Peyer's patch (tissue), 4 donors: Measurements from ENCODE around the gene TBCD. TPM values are rescaled to one million over a fixed set of nuclear protein-coding genes. Genes with fewer than 3 reads are reported as not detected.

Experiments
- DNase-seq, 3 donors: peaks; one replicate each; pipeline ENCODE4 v3.0.0-alpha.2; 2017 to 2019
- H3K27ac ChIP-seq, 4 donors: fragments of 200-600 bp; sonication (generic); one replicate each; pipeline ENCODE4 v1.5.1; 2016 to 2019
- H3K27me3 ChIP-seq, 2 donors: fragments of 200-600 bp; sonication (generic); one replicate each; pipeline ENCODE4 v1.5.1; 2019
- H3K36me3 ChIP-seq, 3 donors: fragments of 200-600 bp; sonication (generic); one replicate each; pipeline ENCODE4 v1.5.1; 2016 to 2019
- H3K4me1 ChIP-seq, 4 donors: fragments of 200-600 bp; sonication (generic); one replicate each; pipeline ENCODE4 v1.5.1; 2016 to 2019
- H3K4me3 ChIP-seq, 4 donors: fragments of 200-600 bp; sonication (generic); 1 replicate in 3 of 4; 2 replicates in 1 of 4; pipeline ENCODE4 v1.5.1; 2016 to 2019; ENCODE audit warnings: mild to moderate bottlenecking in 1 of 4
- H3K9me3 ChIP-seq, 4 donors: fragments of 200-600 bp; sonication (generic); one replicate each; pipeline ENCODE4 v1.5.1; 2016 to 2019; ENCODE audit warnings: mild to moderate bottlenecking in 1 of 4
- CTCF ChIP-seq, 6 experiments: fragments of 450-650 bp in 4 of 6; fragments of 200-600 bp in 2 of 6; sonication (generic) in 1 of 6; IDR thresholded peaks; one replicate each; pipeline ENCODE4 v1.5.1; 2017 to 2019; ENCODE audit warnings: antibody characterized with exemption in 6 of 6, mild to moderate bottlenecking in 3 of 6, moderate library complexity in 1 of 6
- POLR2A ChIP-seq, 2 donors: fragments of 450-650 bp; IDR thresholded peaks; one replicate each; pipeline ENCODE4 v1.5.1; 2017; ENCODE audit warnings: antibody characterized with exemption in 2 of 2, mild to moderate bottlenecking in 2 of 2, moderate library complexity in 2 of 2
- total RNA-seq, 4 donors: library from RNA; depleted of rRNA; stranded (reverse); fragments of >200 nt; gene quantifications; one replicate each; pipeline ENCODE4 v1.1.0, GENCODE V29; 2016

TBCD gene
- total RNA-seq, 4 donors from 2014 or later: 58.7 to 130 (median 74.8) TPM

- H3K36me3 ChIP-seq: peaks cover 0 to 19% (median 0%) of the 10 kb centered on the region in 3 donors
- H3K4me1 ChIP-seq: peaks cover 3 to 24% (median 10%) of the 10 kb centered on the region in 4 donors
- H3K4me3 ChIP-seq: no peak overlapping the region
- TF ChIP-seq POLR2A (IDR thresholded peaks at IDR 0.05) (no peak), CTCF (IDR thresholded peaks at IDR 0.05) (no peak)
- no peak for DNase-seq
- no peaks in the 10 kb centered on the region for H3K27me3 ChIP-seq
- H3K9me3 ChIP-seq: no peaks in the 10 kb centered on the region
- H3K27ac ChIP-seq: no peak overlapping the region
These were observed 121.7 kb downstream of the TBCD start for GRCh38 chr17:82873521-82873920.

- H3K27ac ChIP-seq: no peak overlapping the region
- no peak overlapping the region for H3K4me3 ChIP-seq
- H3K36me3 ChIP-seq: peaks cover 0 to 19% (median 0%) of the 10 kb centered on the region in 3 donors
- no peaks in the 10 kb centered on the region for H3K9me3 ChIP-seq
- peaks cover 3 to 24% (median 13%) of the 10 kb centered on the region in 4 donors for H3K4me1 ChIP-seq
- no peak for DNase-seq
- TF ChIP-seq POLR2A (IDR thresholded peaks at IDR 0.05): no peak
- no peak for TF ChIP-seq CTCF (IDR thresholded peaks at IDR 0.05)
- H3K27me3 ChIP-seq: no peaks in the 10 kb centered on the region
These were observed 122.4 kb downstream of the TBCD start for GRCh38 chr17:82874011-82874835.

- H3K4me1 ChIP-seq: peaks cover 3 to 22% (median 15%) of the 10 kb centered on the region in 4 donors
- no peak for DNase-seq
- no peaks in the 10 kb centered on the region for H3K9me3 ChIP-seq
- TF ChIP-seq CTCF (IDR thresholded peaks at IDR 0.05) (no peak), POLR2A (IDR thresholded peaks at IDR 0.05) (no peak)
- no peaks in the 10 kb centered on the region for H3K27me3 ChIP-seq
- H3K27ac ChIP-seq: no peak overlapping the region
- H3K36me3 ChIP-seq: peaks cover 0 to 17% (median 0%) of the 10 kb centered on the region in 3 donors
- no peak overlapping the region for H3K4me3 ChIP-seq
These were observed 123.6 kb downstream of the TBCD start for GRCh38 chr17:82875407-82875856.

- H3K27ac ChIP-seq: peak overlapping the region in 2 of 4 donors; percentile 14 to 65
- no peak for DNase-seq
- H3K4me1 ChIP-seq: peaks cover 3 to 18% (median 15%) of the 10 kb centered on the region in 4 donors
- H3K9me3 ChIP-seq: no peaks in the 10 kb centered on the region
- TF ChIP-seq POLR2A (IDR thresholded peaks at IDR 0.05) (no peak), CTCF (IDR thresholded peaks at IDR 0.05) (no peak)
- H3K4me3 ChIP-seq: no peak overlapping the region
- H3K27me3 ChIP-seq: no peaks in the 10 kb centered on the region
- H3K36me3 ChIP-seq: peaks cover 0 to 9% (median 0%) of the 10 kb centered on the region in 3 donors
These were observed 124.3 kb downstream of the TBCD start for GRCh38 chr17:82876149-82876548.

DNA sequence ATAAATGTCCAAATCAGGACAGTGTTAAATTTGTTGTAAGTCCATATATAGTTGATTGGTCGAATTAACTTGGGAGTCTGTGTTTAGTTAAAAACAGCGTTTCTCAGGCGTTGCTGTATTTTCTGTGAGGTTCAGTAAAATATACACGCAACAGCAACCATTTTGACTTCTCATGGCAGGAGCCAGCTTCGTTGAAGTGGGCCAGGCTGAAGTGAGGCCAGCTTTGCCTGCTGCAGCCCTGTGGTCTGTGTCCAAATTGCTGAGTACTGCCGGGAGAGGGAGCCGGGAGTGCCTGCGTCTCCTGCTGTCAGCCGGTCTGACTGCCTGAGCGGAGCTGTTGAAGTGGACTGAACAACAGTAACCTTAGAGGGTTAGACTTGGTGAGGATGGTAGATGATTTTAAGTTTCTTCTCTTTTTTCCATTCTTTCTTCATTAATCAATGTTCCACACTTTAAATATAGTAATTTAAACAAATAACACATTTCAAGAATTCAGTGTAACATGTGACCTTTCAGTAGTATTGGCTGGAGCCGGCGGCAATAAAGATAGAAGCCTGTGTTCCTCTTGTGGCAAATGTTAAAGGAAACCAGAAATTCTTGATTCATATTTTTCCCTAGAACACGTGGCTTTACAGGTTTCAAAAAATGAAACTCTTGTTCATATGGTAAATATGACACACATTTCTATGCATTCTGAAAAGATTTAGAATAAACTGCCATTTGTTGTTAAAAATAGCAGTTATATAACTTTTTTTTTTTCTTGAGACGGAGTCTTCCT lies 124.9 kb downstream of the TBCD start:
- Histone ChIP-seq H3K9me3 (no peaks in the 10 kb centered on the region), H3K27me3 (no peaks in the 10 kb centered on the region), H3K4me1 (peaks cover 3 to 19% (median 12%) of the 10 kb centered on the region in 4 donors), H3K27ac (peak overlapping the region in 2 of 4 donors; percentile 14 to 65), H3K36me3 (peaks cover 0 to 5% (median 0%) of the 10 kb centered on the region in 3 donors), H3K4me3 (no peak overlapping the region)
- TF ChIP-seq CTCF (IDR thresholded peaks at IDR 0.05) (peak in 4 of 6 experiments; percentile 6 to 46 (median 24)), POLR2A (IDR thresholded peaks at IDR 0.05) (no peak)
- DNase-seq: peak in 1 of 3 donors; percentile 67
